ENCODE data around the gene GREB1. TPM values are rescaled to one million over a fixed set of nuclear protein-coding genes. Genes with fewer than 3 reads are reported as not detected.

The GREB1 gene
- total and polyA plus RNA-seq, 2 donors (not counting 1 experiment from before 2014, with no cell fraction given) = 0.04 to 0.39 TPM

DNA sequence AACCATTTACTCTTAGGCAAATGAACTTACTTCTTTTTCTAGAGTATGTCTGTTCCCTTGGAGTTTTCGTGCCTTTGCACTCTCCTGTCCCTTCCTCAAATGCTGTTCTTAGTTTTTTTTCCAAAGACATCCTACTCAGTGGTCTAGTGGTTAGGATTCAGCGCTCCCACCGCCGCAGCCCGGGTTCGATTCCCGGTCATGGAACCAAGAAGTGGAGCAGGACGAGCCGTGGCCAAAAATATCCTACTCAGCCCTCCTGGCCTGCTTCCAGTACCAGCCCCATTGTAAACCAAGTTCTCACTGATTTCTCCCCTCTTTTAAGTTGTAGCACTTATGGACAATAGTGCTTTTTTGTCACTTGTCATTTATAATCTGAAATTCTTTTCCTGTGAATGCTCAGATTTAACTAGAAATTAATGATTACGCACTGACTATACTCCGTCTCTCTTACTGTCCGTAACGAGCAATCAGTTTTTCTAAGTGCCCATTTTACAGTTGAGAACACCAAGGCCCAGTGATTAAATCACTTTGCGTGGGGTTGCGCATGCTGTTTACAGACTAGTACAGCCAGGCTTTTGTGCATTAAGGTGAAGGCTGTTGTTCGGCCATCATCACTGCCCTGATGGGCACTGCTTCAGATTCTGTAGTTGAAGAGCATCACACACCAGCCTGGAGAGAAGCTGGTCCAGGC, 17.9 kb downstream of the GREB1 start:
- WGBS (ENCODE audit: insufficient coverage) = 80% methylated on average over 16 of the region's 16 CpGs
- TF ChIP-seq EZH2 (IDR thresholded peaks at IDR 0.05; ENCODE audit: borderline replicate concordance, insufficient read depth, low read depth, low read length, poor library complexity, severe bottlenecking) = no peak
- TF ChIP-seq, protein P1, sequence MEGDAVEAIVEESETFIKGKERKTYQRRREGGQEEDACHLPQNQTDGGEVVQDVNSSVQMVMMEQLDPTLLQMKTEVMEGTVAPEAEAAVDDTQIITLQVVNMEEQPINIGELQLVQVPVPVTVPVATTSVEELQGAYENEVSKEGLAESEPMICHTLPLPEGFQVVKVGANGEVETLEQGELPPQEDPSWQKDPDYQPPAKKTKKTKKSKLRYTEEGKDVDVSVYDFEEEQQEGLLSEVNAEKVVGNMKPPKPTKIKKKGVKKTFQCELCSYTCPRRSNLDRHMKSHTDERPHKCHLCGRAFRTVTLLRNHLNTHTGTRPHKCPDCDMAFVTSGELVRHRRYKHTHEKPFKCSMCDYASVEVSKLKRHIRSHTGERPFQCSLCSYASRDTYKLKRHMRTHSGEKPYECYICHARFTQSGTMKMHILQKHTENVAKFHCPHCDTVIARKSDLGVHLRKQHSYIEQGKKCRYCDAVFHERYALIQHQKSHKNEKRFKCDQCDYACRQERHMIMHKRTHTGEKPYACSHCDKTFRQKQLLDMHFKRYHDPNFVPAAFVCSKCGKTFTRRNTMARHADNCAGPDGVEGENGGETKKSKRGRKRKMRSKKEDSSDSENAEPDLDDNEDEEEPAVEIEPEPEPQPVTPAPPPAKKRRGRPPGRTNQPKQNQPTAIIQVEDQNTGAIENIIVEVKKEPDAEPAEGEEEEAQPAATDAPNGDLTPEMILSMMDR (IDR thresholded peaks at IDR 0.05) = no peak
- DNase-seq = no peak
- POLR2A ChIA-PET = no interaction called here
- Histone ChIP-seq H4K20me1 (ENCODE audit: control insufficient read depth, insufficient read depth, low read length, poor library complexity, severe bottlenecking) (no peaks in the 10 kb centered on the region), H2AFZ (ENCODE audit: insufficient read depth, low read depth, low read length, poor library complexity, severe bottlenecking) (no peak overlapping the region), H3K79me2 (ENCODE audit: control insufficient read depth, insufficient read depth, low read length) (no peaks in the 10 kb centered on the region), H3K4me2 (replicated peaks; ENCODE audit: low read depth, low read length, poor library complexity, severe bottlenecking) (no peak overlapping the region), H3K27ac (ENCODE audit: low read length in 2 of 2) (no peak overlapping the region), H3K9ac (ENCODE audit: low read length) (no peak overlapping the region), H3K4me3 (ENCODE audit: control extremely low read depth in 1 of 5, extremely low read depth in 1 of 5, insufficient read depth in 1 of 5, low read depth in 2 of 5, low read length in 4 of 5) (no peak overlapping the region), H3K27me3 (replicated peaks in 1 of 4; ENCODE audit: control extremely low read depth in 1 of 4, control insufficient read depth in 3 of 4, insufficient read depth in 4 of 4, low read length in 3 of 4) (peaks cover 0 to 10% (median 5%) of the 10 kb centered on the region in 4 experiments), H3K36me3 (replicated peaks in 1 of 2; ENCODE audit: control extremely low read depth in 1 of 2, control insufficient read depth in 1 of 2, extremely low read depth in 1 of 2, insufficient read depth in 2 of 2, low read length in 1 of 2) (no peaks in the 10 kb centered on the region), H3K4me1 (ENCODE audit: control insufficient read depth in 2 of 2, insufficient read depth in 2 of 2, low read length in 2 of 2) (no peaks in the 10 kb centered on the region), H3K9me3 (ENCODE audit: control extremely low read depth in 1 of 3, control insufficient read depth in 2 of 3, insufficient read depth in 1 of 3, low read length in 2 of 3) (no peaks in the 10 kb centered on the region)
- Mint-ChIP-seq H3K27me3 (peaks cover 42% of the 10 kb centered on the region), H3K4me3 (no peak overlapping the region), H3K9me3 (ENCODE audit: insufficient read depth) (no peaks in the 10 kb centered on the region), H3K27ac (no peak overlapping the region), H3K4me1 (no peaks in the 10 kb centered on the region)
- intact Hi-C loops (cut with micrococcal nuclease) = no loop called here
- ATAC-seq (ENCODE audit: low read depth) = no peak
- CTCF ChIA-PET = no interaction called here

DNA sequence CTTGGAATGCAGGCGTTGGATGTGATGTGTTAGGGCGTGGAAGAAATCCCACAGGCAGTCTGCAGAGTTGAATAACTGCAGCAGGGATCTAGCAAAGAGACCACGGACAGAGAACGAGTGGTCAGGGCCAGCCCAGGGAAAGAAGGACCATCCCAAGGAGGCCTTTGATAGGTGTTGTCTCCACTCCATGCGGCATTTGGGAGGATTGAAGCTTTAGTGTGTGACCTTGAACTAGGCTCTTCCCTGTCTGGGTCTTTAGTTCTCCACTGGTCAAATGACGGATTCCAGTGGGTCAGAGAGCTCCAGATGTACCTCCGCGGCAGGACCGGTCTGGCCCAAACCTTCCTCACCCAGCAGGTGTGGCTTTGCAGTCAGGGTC, 18.4 kb downstream of the GREB1 start:
- 95% methylated on average over 8 of the region's 9 CpGs for WGBS (ENCODE audit: insufficient coverage)
- H3K4me1 Mint-ChIP-seq = no peaks in the 10 kb centered on the region
- H3K9me3 Mint-ChIP-seq (ENCODE audit: insufficient read depth) = no peaks in the 10 kb centered on the region
- H3K27me3 Mint-ChIP-seq = peaks cover 44% of the 10 kb centered on the region
- no peak overlapping the region for H3K4me3 Mint-ChIP-seq
- no peak for DNase-seq
- H3K4me2 ChIP-seq (replicated peaks; ENCODE audit: low read depth, low read length, poor library complexity, severe bottlenecking) = no peak overlapping the region
- H2AFZ ChIP-seq (ENCODE audit: insufficient read depth, low read depth, low read length, poor library complexity, severe bottlenecking) = no peak overlapping the region
- H3K27me3 ChIP-seq (replicated peaks in 1 of 4; ENCODE audit: control extremely low read depth in 1 of 4, control insufficient read depth in 3 of 4, insufficient read depth in 4 of 4, low read length in 3 of 4) = peaks cover 0 to 10% (median 5%) of the 10 kb centered on the region in 4 experiments
- H3K4me1 ChIP-seq (ENCODE audit: control insufficient read depth in 2 of 2, insufficient read depth in 2 of 2, low read length in 2 of 2) = no peaks in the 10 kb centered on the region
- ChIA-PET POLR2A (no interaction called here), CTCF (no interaction called here)
- H3K9ac ChIP-seq (ENCODE audit: low read length) = no peak overlapping the region
- H3K4me3 ChIP-seq (ENCODE audit: control extremely low read depth in 1 of 5, extremely low read depth in 1 of 5, insufficient read depth in 1 of 5, low read depth in 2 of 5, low read length in 4 of 5) = no peak overlapping the region
- H3K9me3 ChIP-seq (ENCODE audit: control extremely low read depth in 1 of 3, control insufficient read depth in 2 of 3, insufficient read depth in 1 of 3, low read length in 2 of 3) = no peaks in the 10 kb centered on the region
- H3K36me3 ChIP-seq (replicated peaks in 1 of 2; ENCODE audit: control extremely low read depth in 1 of 2, control insufficient read depth in 1 of 2, extremely low read depth in 1 of 2, insufficient read depth in 2 of 2, low read length in 1 of 2) = no peaks in the 10 kb centered on the region
- H3K27ac ChIP-seq (ENCODE audit: low read length in 2 of 2) = no peak overlapping the region
- H4K20me1 ChIP-seq (ENCODE audit: control insufficient read depth, insufficient read depth, low read length, poor library complexity, severe bottlenecking) = no peaks in the 10 kb centered on the region
- no peak for ATAC-seq (ENCODE audit: low read depth)
- TF ChIP-seq, protein P1 (IDR thresholded peaks at IDR 0.05) = no peak
- TF ChIP-seq EZH2 (IDR thresholded peaks at IDR 0.05; ENCODE audit: borderline replicate concordance, insufficient read depth, low read depth, low read length, poor library complexity, severe bottlenecking) = no peak
- H3K27ac Mint-ChIP-seq = no peak overlapping the region
- H3K79me2 ChIP-seq (ENCODE audit: control insufficient read depth, insufficient read depth, low read length) = no peaks in the 10 kb centered on the region
- intact Hi-C loops (cut with micrococcal nuclease) = no loop called here

Measured in B cell (primary cell).